Astrocyte of the spinal cord (primary cell): ENCODE data around the gene AMN.

Experiments used
- DNase-seq: peaks from one replicate; pipeline ENCODE4 v3.0.0; 2011; ENCODE audit warnings: low read depth, low spot score
- H3K4me3 ChIP-seq: 2 replicates; pipeline ENCODE4 v1.5.1; 2011; ENCODE audit warnings: low read depth, mild to moderate bottlenecking, low read length, moderate library complexity
- in situ Hi-C: cut with HindIII; loops from 2 replicates; pipeline ENCODE4 v1.10.0; 2017; ENCODE audit warnings: low sequenced_read_pairs
- TF ChIP-seq, protein P1 (sequence below): IDR thresholded peaks from 2 replicates; pipeline ENCODE4 v1.5.1; 2012; ENCODE audit warnings: low read depth, mild to moderate bottlenecking, low read length, inconsistent platforms

Gene AMN

GRCh38 chr14:102927346-102927877 lies 4.9 kb downstream of the AMN start:
- no peak for DNase-seq
- in situ Hi-C loops: no loop called here
- TF ChIP-seq, protein P1, sequence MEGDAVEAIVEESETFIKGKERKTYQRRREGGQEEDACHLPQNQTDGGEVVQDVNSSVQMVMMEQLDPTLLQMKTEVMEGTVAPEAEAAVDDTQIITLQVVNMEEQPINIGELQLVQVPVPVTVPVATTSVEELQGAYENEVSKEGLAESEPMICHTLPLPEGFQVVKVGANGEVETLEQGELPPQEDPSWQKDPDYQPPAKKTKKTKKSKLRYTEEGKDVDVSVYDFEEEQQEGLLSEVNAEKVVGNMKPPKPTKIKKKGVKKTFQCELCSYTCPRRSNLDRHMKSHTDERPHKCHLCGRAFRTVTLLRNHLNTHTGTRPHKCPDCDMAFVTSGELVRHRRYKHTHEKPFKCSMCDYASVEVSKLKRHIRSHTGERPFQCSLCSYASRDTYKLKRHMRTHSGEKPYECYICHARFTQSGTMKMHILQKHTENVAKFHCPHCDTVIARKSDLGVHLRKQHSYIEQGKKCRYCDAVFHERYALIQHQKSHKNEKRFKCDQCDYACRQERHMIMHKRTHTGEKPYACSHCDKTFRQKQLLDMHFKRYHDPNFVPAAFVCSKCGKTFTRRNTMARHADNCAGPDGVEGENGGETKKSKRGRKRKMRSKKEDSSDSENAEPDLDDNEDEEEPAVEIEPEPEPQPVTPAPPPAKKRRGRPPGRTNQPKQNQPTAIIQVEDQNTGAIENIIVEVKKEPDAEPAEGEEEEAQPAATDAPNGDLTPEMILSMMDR: no peak
- no peak overlapping the region for H3K4me3 ChIP-seq

DNA sequence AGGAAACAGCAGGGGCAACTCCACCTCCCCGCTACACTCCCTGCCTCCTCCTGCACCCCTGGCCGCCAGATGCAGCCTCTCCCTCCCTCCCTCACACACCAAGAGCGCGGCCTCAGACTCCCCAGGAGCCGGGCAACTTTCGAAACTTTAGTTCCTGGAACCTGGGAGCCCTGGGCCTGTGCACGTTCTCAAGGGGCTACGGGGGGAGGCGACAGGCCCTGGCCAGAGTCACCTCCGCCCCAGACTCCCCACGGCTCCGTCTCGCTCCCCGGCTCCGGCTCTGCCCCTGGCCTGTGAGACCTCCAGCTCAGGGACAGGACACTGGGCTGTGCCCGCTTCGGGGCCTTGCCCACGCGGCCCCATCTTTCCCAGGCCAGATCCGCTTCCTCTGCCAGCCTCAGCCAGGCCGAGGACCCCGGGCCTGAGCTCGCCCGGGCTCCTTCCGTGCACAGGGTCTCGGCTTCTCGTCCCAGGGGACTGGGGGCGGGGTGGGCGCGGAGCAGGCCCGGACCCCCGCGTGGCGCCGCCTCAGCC lies 5.5 kb downstream of the AMN start:
- DNase-seq: no peak
- in situ Hi-C loops: no loop called here
- peak overlapping the region; percentile 24 for H3K4me3 ChIP-seq
- TF ChIP-seq, protein P1: no peak

GRCh38 chr14:102928412-102929240 lies 6.2 kb downstream of the AMN start:
- in situ Hi-C loops: no loop called here
- no peak for DNase-seq
- TF ChIP-seq, protein P1: no peak
- H3K4me3 ChIP-seq: peak overlapping the region; percentile 24

DNA sequence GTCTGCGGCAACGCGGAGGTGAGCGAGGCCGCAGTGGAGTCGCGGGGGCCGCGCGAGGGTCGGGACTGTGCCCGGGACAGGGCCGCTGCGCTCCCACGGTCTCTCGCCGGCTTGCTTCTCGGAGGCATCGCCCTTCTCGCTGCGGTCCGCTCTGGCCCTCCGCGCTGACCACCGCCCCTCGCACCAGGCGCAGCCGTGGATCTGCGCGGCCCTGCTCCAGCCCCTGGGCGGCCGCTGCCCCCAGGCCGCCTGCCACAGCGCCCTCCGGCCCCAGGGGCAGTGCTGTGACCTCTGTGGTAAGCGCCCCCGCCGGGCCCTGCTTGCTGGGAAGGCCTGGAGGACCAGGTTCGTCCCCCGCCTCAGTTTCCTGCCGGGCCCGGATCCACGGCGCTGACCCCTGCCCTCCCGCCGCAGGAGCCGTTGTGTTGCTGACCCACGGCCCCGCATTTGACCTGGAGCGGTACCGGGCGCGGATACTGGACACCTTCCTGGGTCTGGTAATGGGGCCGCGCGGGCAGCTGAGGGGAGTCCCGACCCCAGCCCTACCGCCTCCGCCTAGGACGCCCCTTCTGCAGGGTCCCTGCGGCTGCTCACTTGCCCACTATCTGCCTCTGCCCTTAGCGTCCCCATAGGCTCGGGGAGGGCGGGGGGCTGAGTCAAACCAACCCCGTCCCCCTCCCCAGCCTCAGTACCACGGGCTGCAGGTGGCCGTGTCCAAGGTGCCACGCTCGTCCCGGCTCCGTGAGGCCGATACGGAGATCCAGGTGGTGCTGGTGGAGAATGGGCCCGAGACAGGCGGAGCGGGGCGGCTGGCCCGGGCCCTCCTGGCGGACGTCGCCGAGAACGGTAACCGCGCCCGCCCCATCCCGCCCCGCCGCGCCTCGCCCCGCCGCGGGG lies 7.0 kb downstream of the AMN start:
- in situ Hi-C loops: no loop called here
- no peak overlapping the region for H3K4me3 ChIP-seq
- TF ChIP-seq, protein P1: no peak
- DNase-seq: no peak

DNA sequence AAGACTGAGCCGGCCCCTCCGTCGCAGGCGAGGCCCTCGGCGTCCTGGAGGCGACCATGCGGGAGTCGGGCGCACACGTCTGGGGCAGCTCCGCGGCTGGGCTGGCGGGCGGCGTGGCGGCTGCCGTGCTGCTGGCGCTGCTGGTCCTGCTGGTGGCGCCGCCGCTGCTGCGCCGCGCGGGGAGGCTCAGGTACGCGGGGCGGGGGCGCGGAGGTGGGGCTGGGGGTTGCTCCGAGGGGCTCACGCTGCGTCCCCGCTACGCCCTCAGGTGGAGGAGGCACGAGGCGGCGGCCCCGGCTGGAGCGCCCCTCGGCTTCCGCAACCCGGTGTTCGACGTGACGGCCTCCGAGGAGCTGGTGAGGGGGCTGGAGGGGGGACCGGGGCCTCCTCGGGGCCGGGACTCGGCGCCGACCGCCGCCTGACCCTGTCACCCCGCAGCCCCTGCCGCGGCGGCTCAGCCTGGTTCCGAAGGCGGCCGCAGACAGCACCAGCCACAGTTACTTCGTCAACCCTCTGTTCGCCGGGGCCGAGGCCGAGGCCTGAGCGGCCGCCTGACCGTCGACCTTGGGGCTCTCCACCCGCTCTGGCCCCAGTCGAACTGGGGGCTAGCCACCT lies 7.8 kb downstream of the AMN start:
- no peak for DNase-seq
- TF ChIP-seq, protein P1: no peak
- H3K4me3 ChIP-seq: no peak overlapping the region
- in situ Hi-C loops: no loop called here
